ENCODE results near the gene SCFD2. TPM values are rescaled to one million over a fixed set of nuclear protein-coding genes. Genes with fewer than 3 reads are reported as not detected.

SCFD2 gene
- total RNA-seq, 1 donor from 2014 or later = 10.7 TPM

Other genes with a start within 250 kb of the SCFD2 start
- gene FIP1L1, start 11.6 kb upstream of the SCFD2 start, total RNA-seq = 46.0 to 50.9 TPM (median 46.0 TPM) in 3 replicates
- gene LNX1, start 225.4 kb upstream of the SCFD2 start, total RNA-seq = 1.1 to 2.3 TPM (median 1.8 TPM) in 3 replicates